Endothelial cell of umbilical vein (primary cell): ENCODE results near the gene SGPP1. TPM values are rescaled to one million over a fixed set of nuclear protein-coding genes. Genes with fewer than 3 reads are reported as not detected.

Source experiments
- BruUV-seq: library from RNA; stranded (reverse); fragments of 400-500 nt; replicated peaks from 2 replicates; lab custom pipeline; 2021; lab: Mats Ljungman, UMichigan
- CTCF ChIA-PET: fragments of 300-600, 350-600 bp; sonication (Branson Sonifier 250); formaldehyde crosslinking; loops from one replicate; lab custom pipeline; 2021; ENCODE audit warnings: antibody characterized with exemption, inconsistent platforms; lab: Charles Lee
- POLR2A ChIA-PET: fragments of 300-600, 350-600 bp; sonication (Branson Sonifier 250); formaldehyde crosslinking; loops from one replicate; lab custom pipeline; 2021; ENCODE audit warnings: antibody characterized with exemption, inconsistent platforms; lab: Charles Lee
- DNase-seq: peaks from one replicate; pipeline ENCODE4 v3.0.0-alpha.2; 2011; ENCODE audit warnings: low read depth, low spot score
- FAIRE-seq: peaks from 2 replicates; lab custom pipeline; 2011; peaks lifted over from hg19 to GRCh38; lab: Jason Lieb, UNC
- H2AFZ ChIP-seq: 2 replicates; pipeline ENCODE4 v1.6.0; 2012; ENCODE audit warnings: low read depth, low read length, control low read depth, inconsistent platforms
- H3K27ac ChIP-seq: 2 replicates; pipeline ENCODE4 v1.5.1; 2011; ENCODE audit warnings: low read depth, mild to moderate bottlenecking, control low read depth, low read length, moderate library complexity; ENCODE audit not compliant: insufficient read depth
- H3K27me3 ChIP-seq, 2 experiments: 2 replicates each; pipeline versions ENCODE4 v1.6.0 to v1.6.1; 2011; ENCODE audit warnings: low read length in 2 of 2, mixed read lengths in 1 of 2; ENCODE audit not compliant: control insufficient read depth in 2 of 2, insufficient read depth in 2 of 2
- H3K36me3 ChIP-seq, 2 experiments: 2 replicates in 1 of 2; 3 replicates in 1 of 2; pipeline ENCODE4 v1.5.1; 2011; ENCODE audit warnings: low read length in 2 of 2, mild to moderate bottlenecking in 1 of 2, moderate library complexity in 1 of 2; ENCODE audit not compliant: control insufficient read depth in 2 of 2, insufficient read depth in 2 of 2; ENCODE audit errors: extremely low read depth in 1 of 2
- H3K4me1 ChIP-seq: 3 replicates; pipeline ENCODE4 v1.5.1; 2011; ENCODE audit warnings: mild to moderate bottlenecking, low read length; ENCODE audit not compliant: control insufficient read depth, insufficient read depth; ENCODE audit errors: extremely low read depth
- H3K4me2 ChIP-seq: 2 replicates; pipeline ENCODE4 v1.6.1; 2011; ENCODE audit warnings: low read length, control low read depth, mixed read lengths; ENCODE audit not compliant: insufficient read depth
- H3K4me3 ChIP-seq, 3 experiments: fragments of 200-600 bp in 1 of 3; sonication (generic), shearing (Covaris generic) in 1 of 3; replicated peaks in 1 of 3; 2 replicates each; pipeline ENCODE4 v1.5.1; 2011 to 2016; ENCODE audit warnings: control low read depth in 3 of 3, low read length in 3 of 3, mild to moderate bottlenecking in 2 of 3, inconsistent platforms in 1 of 3, low read depth in 1 of 3, moderate library complexity in 1 of 3; ENCODE audit not compliant: insufficient read depth in 1 of 3
- H3K79me2 ChIP-seq: 2 replicates; pipeline ENCODE4 v1.6.0; 2012; ENCODE audit warnings: low read length, inconsistent platforms; ENCODE audit not compliant: control insufficient read depth, insufficient read depth
- H3K9ac ChIP-seq: replicated peaks from 2 replicates; pipeline ENCODE3; 2011; ENCODE audit warnings: low read length, control low read depth; ENCODE audit not compliant: insufficient read depth; ENCODE audit errors: extremely low read depth
- H3K9me1 ChIP-seq: replicated peaks from 3 replicates; pipeline ENCODE4 v1.6.0; 2011; ENCODE audit warnings: mild to moderate bottlenecking, low read length; ENCODE audit not compliant: control insufficient read depth, insufficient read depth; ENCODE audit errors: extremely low read depth
- H3K9me3 ChIP-seq: replicated peaks from 2 replicates; pipeline ENCODE4 v1.5.1; 2012; ENCODE audit warnings: low read length, inconsistent platforms; ENCODE audit not compliant: control insufficient read depth, insufficient read depth
- H4K20me1 ChIP-seq: replicated peaks from 2 replicates; pipeline ENCODE3; 2011; ENCODE audit warnings: mild to moderate bottlenecking, low read length; ENCODE audit not compliant: control insufficient read depth, insufficient read depth; ENCODE audit errors: extremely low read depth
- CTCF ChIP-seq, 2 donors: IDR thresholded peaks; 1 replicate in 1 of 2; 2 replicates in 1 of 2; pipeline ENCODE4 v1.5.1; 2011; ENCODE audit warnings: low read length in 2 of 2, mild to moderate bottlenecking in 2 of 2, moderate library complexity in 2 of 2, control low read depth in 1 of 2, inconsistent platforms in 1 of 2, low read depth in 1 of 2; ENCODE audit not compliant: insufficient read depth in 1 of 2; ENCODE audit errors: extremely low read depth in 1 of 2
- EZH2 ChIP-seq: IDR thresholded peaks from 2 replicates; pipeline ENCODE4 v1.6.1; 2012; ENCODE audit warnings: borderline replicate concordance, low read depth, mild to moderate bottlenecking, moderate library complexity, low read length, inconsistent platforms; ENCODE audit not compliant: severe bottlenecking
- FOS ChIP-seq: IDR thresholded peaks from 2 replicates; pipeline ENCODE4 v1.6.1; 2011; ENCODE audit warnings: mild to moderate bottlenecking, low read length, moderate library complexity, borderline replicate concordance; ENCODE audit not compliant: insufficient read depth
- GATA2 ChIP-seq: IDR thresholded peaks from 2 replicates; pipeline ENCODE4 v1.7.0; 2011; ENCODE audit warnings: low read depth, mild to moderate bottlenecking, moderate library complexity, mixed read lengths, low read length; ENCODE audit not compliant: insufficient read length, insufficient read depth
- JUN ChIP-seq: IDR thresholded peaks from 2 replicates; pipeline ENCODE4 v1.6.1; 2011; ENCODE audit warnings: borderline replicate concordance, low read depth; ENCODE audit not compliant: insufficient read length, insufficient read depth
- MAX ChIP-seq: IDR thresholded peaks from 2 replicates; pipeline ENCODE4 v1.6.1; 2011; ENCODE audit not compliant: insufficient read depth, insufficient read length
- POLR2A ChIP-seq: IDR thresholded peaks from 2 replicates; pipeline ENCODE4 v1.6.1; 2012; ENCODE audit warnings: low read depth, mild to moderate bottlenecking, control low read depth, low read length
- POLR2AphosphoS5 ChIP-seq: IDR thresholded peaks from 2 replicates; pipeline ENCODE4 v1.6.1; 2012; ENCODE audit warnings: low read depth, mild to moderate bottlenecking, control low read depth, low read length, moderate library complexity; ENCODE audit not compliant: insufficient read depth
- dilution Hi-C: fragments of 300-500 bp; cut with MboI; formaldehyde crosslinking; loops from one replicate; pipeline ENCODE4 v1.15.0; 2019; ENCODE audit warnings: low sequenced_read_pairs; ENCODE audit not compliant: extremely low pct_ligation_motif_present
- intact Hi-C: fragments of 100-400 bp; cut with micrococcal nuclease; formaldehyde crosslinking; loops from one replicate; pipeline ENCODE4 v1.10.0; 2022
- polyA plus RNA-seq, 4 experiments: library from polyadenylated mRNA; depleted of rRNA in 3 of 4; stranded (reverse) in 3 of 4; unstranded in 1 of 4; fragments of >200 nt; gene quantifications; 2 replicates each; pipeline versions ENCODE4 v1.2.1 to v1.2.3, GENCODE V29; 2011 to 2012; ENCODE audit warnings: missing spikeins in 1 of 4
- total RNA-seq: library from RNA; stranded (reverse); gene quantifications from 2 replicates; pipeline ENCODE4 v1.2.3, GENCODE V29; 2021

Gene SGPP1
- total and polyA plus RNA-seq, 2 donors (not counting 3 experiments of a cell fraction or from before 2014, with no cell fraction given) = 6.2 to 7.9 TPM

GRCh38 chr14:63777024-63777423, 49.2 kb upstream of the SGPP1 start:
- Histone ChIP-seq H3K4me2 (no peak overlapping the region), H3K79me2 (no peaks in the 10 kb centered on the region), H3K4me1 (peaks cover 8% of the 10 kb centered on the region), H3K27ac (no peak overlapping the region), H3K36me3 (no peaks in the 10 kb centered on the region), H3K4me3 (no peak overlapping the region), H4K20me1 (no peaks in the 10 kb centered on the region), H3K9me3 (no peaks in the 10 kb centered on the region), H3K9ac (no peak overlapping the region), H3K27me3 (no peaks in the 10 kb centered on the region), H3K9me1 (no peaks in the 10 kb centered on the region), H2AFZ (no peak overlapping the region)
- FAIRE-seq (peak; percentile 91), DNase-seq (peak; percentile 66)
- ChIA-PET POLR2A (no interaction called here), CTCF (interaction anchor here (0.6 to 2.3 kb wide), 10 partner anchors 9 to 542 kb away, joined by 3 to 7 read pairs (median 3); no protein-coding TSS in a partner anchor)
- BruUV-seq = no TSS peak
- TF ChIP-seq EZH2 = no peak
- TF ChIP-seq GATA2 = no peak
- TF ChIP-seq JUN = peak; percentile 62
- TF ChIP-seq FOS = peak; percentile 75
- no peak for TF ChIP-seq POLR2A
- TF ChIP-seq CTCF (IDR thresholded peaks at IDR 0.05; ENCODE audit: extremely low read depth in 1 of 2, insufficient read depth in 1 of 2, low read depth in 1 of 2, low read length in 2 of 2) = no peak
- TF ChIP-seq POLR2AphosphoS5 = no peak
- no peak for TF ChIP-seq MAX
- dilution Hi-C loops (no loop called here), intact Hi-C loops (no loop called here)
